Measurements from ENCODE around the gene NPHP4. TPM values are rescaled to one million over a fixed set of nuclear protein-coding genes. Genes with fewer than 3 reads are reported as not detected.

NPHP4 gene
- polyA plus RNA-seq, 4 donors = 1.4 to 10.0 (median 2.8) TPM

DNA sequence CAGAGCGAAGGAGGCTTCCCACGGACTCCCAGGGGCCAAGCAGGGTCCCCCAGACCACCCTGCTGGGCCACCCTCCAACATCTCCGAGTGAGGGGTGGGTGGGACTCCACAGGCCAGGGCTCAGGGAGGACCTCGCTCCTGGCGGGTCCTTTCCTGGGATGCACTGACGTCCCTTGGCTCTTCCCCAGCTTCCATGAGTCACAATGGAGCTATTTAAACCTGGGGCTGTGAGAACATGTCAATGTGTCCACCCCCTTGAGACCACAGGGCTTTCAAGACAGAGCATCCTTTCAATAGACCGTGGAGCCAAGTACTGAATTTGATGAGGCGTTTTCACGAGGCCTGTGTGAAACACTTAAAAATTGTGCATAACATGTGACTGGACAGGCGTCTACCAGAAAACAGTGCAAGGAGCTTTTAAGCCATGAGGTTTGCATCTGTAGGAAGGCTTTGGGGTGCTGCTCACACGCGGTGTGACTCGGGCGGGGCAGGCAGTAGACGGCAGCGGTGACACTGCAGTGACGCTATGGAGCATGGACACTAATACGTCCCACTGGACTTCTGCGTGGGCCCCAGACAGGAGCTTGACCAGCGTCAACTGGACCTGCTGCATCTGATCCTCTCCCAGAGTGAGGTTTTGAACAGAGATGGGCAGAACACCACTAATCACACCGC is 24.1 kb upstream of the NPHP4 start:
- 81 to 87% (median 86%) methylated on average over 21 of the region's 21 CpGs for WGBS, 3 donors
- no peak for FAIRE-seq
- no peaks in the 10 kb centered on the region for H3K27me3 ChIP-seq (ENCODE audit: control insufficient read depth in 3 of 3, insufficient read depth in 3 of 3, low read length in 3 of 3)
- H3K4me3 ChIP-seq (ENCODE audit: low read depth in 1 of 3, low read length in 3 of 3) = no peak overlapping the region
- no peaks in the 10 kb centered on the region for H3K36me3 ChIP-seq (ENCODE audit: control insufficient read depth in 3 of 3, insufficient read depth in 2 of 3, low read depth in 1 of 3, low read length in 3 of 3)
- no peak for DNase-seq
- no peaks in the 10 kb centered on the region for H3K9me3 ChIP-seq (ENCODE audit: control insufficient read depth in 2 of 2, insufficient read depth in 1 of 2, low read depth in 1 of 2, low read length in 1 of 2)
- H3K4me1 ChIP-seq (ENCODE audit: control insufficient read depth in 3 of 3, insufficient read depth in 2 of 3, low read depth in 1 of 3, low read length in 2 of 3) = no peaks in the 10 kb centered on the region
- H3K27ac ChIP-seq (ENCODE audit: low read depth in 1 of 3, low read length in 2 of 3) = no peak overlapping the region

DNA sequence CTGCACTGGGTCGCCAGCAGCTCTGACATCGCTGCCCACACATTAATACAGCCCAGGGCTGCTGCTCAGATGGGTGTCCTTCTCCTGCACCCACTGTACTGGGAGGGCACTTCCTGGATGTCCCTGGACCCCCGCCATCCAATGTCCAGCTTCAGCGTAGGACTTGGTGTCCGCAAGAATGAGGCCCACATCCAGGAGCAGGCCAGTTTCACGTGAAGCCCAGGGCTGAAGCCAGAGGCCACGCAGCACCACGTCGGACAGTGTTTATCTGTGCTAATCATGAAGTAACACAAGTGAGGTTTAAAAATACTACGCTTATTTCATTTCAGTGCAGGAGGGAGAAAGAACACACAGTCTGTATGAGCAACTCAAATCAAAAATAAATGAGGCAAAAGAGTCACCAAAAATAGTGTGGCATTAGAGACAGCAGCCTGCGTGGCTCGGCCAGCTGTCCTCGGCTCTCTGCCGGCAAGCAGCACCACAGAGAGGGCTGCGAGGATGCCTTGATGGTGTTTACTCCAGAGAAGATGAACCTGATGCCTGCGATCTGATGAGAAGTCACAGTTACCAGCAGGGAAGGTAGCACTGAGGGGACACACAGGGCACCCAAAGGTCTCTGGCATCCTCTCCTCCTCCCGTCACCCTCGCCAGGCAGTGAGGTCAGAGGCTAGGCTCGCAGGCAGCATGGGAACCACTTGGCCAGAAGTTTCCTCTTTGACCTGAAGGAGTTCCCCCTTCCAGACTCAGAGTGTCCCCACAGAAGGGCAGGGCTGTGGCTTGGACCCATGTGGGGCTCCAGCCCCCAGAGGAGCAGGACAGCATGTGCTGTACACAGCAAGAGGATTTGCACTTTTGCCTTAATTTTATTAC is 22.1 kb upstream of the NPHP4 start:
- H3K27ac ChIP-seq (ENCODE audit: low read depth in 1 of 3, low read length in 2 of 3) = no peak overlapping the region
- WGBS, 3 donors = 84 to 88% (median 88%) methylated on average over 19 of the region's 19 CpGs
- H3K4me3 ChIP-seq (ENCODE audit: low read depth in 1 of 3, low read length in 3 of 3) = no peak overlapping the region
- DNase-seq (no peak), FAIRE-seq (no peak)
- no peaks in the 10 kb centered on the region for H3K27me3 ChIP-seq (ENCODE audit: control insufficient read depth in 3 of 3, insufficient read depth in 3 of 3, low read length in 3 of 3)
- no peaks in the 10 kb centered on the region for H3K36me3 ChIP-seq (ENCODE audit: control insufficient read depth in 3 of 3, insufficient read depth in 2 of 3, low read depth in 1 of 3, low read length in 3 of 3)
- H3K4me1 ChIP-seq (ENCODE audit: control insufficient read depth in 3 of 3, insufficient read depth in 2 of 3, low read depth in 1 of 3, low read length in 2 of 3) = peaks cover 0 to 7% (median 0%) of the 10 kb centered on the region in 3 donors
- H3K9me3 ChIP-seq (ENCODE audit: control insufficient read depth in 2 of 2, insufficient read depth in 1 of 2, low read depth in 1 of 2, low read length in 1 of 2) = no peaks in the 10 kb centered on the region

DNA sequence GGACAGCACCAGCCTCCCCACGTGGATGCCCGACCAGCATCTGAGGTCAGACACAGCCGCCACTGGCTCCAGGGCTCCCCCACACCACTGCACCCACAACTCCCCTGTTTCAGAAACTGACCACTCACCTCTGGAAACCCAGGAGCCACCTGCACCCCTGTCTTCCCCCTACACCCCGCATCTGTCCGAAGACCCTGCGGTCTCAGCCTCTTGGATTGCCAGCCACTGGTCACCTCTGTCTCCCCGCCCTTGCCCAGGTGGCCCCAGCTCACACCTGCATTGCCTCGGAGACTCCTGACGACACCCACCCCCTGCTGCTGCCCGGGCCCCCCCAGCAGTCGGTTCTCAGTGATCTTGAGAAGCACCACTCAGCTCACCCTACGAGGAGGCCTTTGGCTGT is 21.3 kb upstream of the NPHP4 start:
- H3K4me3 ChIP-seq (ENCODE audit: low read depth in 1 of 3, low read length in 3 of 3) = no peak overlapping the region
- H3K36me3 ChIP-seq (ENCODE audit: control insufficient read depth in 3 of 3, insufficient read depth in 2 of 3, low read depth in 1 of 3, low read length in 3 of 3) = no peaks in the 10 kb centered on the region
- no peaks in the 10 kb centered on the region for H3K9me3 ChIP-seq (ENCODE audit: control insufficient read depth in 2 of 2, insufficient read depth in 1 of 2, low read depth in 1 of 2, low read length in 1 of 2)
- H3K4me1 ChIP-seq (ENCODE audit: control insufficient read depth in 3 of 3, insufficient read depth in 2 of 3, low read depth in 1 of 3, low read length in 2 of 3) = peaks cover 0 to 16% (median 0%) of the 10 kb centered on the region in 3 donors
- no peak overlapping the region for H3K27ac ChIP-seq (ENCODE audit: low read depth in 1 of 3, low read length in 2 of 3)
- H3K27me3 ChIP-seq (ENCODE audit: control insufficient read depth in 3 of 3, insufficient read depth in 3 of 3, low read length in 3 of 3) = no peaks in the 10 kb centered on the region
- no peak for FAIRE-seq
- no peak for DNase-seq
- WGBS, 3 donors = 82 to 91% (median 83%) methylated on average over 12 of the region's 12 CpGs

DNA sequence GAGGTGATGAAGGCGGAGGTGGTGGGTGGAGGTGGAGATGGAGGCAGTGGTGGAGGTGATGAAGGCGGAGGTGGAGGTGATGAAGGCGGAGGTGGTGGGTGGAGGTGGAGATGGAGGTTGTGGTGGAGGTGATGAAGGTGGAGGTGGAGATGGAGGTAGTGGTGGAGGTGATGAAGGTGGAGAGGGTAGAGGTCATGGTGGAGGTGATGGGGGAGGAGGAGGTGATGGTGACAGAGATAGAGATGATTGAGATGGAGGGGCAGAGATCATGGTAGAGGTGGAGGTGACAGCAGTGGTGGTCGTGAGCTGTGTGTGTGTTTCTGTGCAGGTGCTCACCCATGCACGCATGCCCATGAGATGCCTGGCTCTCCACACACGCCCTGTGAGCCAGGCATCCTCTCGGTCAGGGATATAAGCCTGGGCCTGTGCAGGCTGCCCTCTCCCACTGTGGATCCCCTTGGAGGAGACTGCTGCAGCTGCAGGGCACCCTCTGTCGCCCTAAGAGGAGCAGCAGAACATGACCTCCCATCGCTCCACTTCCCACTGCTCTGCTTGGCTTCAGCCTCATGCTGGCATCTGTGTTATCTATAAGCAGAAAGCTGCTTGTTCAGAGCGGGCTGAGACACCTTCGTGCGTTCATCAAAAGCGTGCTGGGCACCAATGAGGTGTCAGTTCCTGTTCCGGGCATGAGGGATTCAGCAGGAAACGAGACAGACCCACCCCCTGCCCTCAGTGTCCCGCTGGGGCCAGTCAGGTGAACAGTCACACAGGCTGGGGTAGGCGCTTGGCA is 20.5 kb upstream of the NPHP4 start:
- no peak overlapping the region for H3K4me3 ChIP-seq (ENCODE audit: low read depth in 1 of 3, low read length in 3 of 3)
- no peak overlapping the region for H3K27ac ChIP-seq (ENCODE audit: low read depth in 1 of 3, low read length in 2 of 3)
- no peaks in the 10 kb centered on the region for H3K27me3 ChIP-seq (ENCODE audit: control insufficient read depth in 3 of 3, insufficient read depth in 3 of 3, low read length in 3 of 3)
- DNase-seq = no peak
- H3K9me3 ChIP-seq (ENCODE audit: control insufficient read depth in 2 of 2, insufficient read depth in 1 of 2, low read depth in 1 of 2, low read length in 1 of 2) = no peaks in the 10 kb centered on the region
- FAIRE-seq = no peak
- WGBS, 3 donors = 76 to 86% (median 77%) methylated on average over 16 to 17 of the region's 17 CpGs
- H3K36me3 ChIP-seq (ENCODE audit: control insufficient read depth in 3 of 3, insufficient read depth in 2 of 3, low read depth in 1 of 3, low read length in 3 of 3) = no peaks in the 10 kb centered on the region
- peaks cover 0 to 18% (median 0%) of the 10 kb centered on the region in 3 donors for H3K4me1 ChIP-seq (ENCODE audit: control insufficient read depth in 3 of 3, insufficient read depth in 2 of 3, low read depth in 1 of 3, low read length in 2 of 3)

DNA sequence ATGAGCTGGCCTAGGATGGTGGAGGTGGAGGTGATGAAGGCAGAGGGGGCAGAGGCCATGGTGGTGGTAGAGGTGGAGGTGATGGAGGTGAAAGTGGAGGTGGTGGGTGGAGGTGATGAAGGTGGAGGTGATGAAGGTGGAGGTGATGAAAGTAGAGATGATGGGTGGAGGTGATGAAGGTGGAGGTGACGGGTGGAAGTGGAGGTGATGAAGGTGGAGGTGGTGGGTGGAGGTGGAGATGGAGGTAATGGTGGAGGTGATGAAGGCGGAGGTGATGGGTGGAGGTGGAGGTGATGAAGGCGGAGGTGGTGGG is 19.7 kb upstream of the NPHP4 start:
- H3K9me3 ChIP-seq (ENCODE audit: control insufficient read depth in 2 of 2, insufficient read depth in 1 of 2, low read depth in 1 of 2, low read length in 1 of 2) = no peaks in the 10 kb centered on the region
- H3K4me1 ChIP-seq (ENCODE audit: control insufficient read depth in 3 of 3, insufficient read depth in 2 of 3, low read depth in 1 of 3, low read length in 2 of 3) = peaks cover 0 to 25% (median 0%) of the 10 kb centered on the region in 3 donors
- WGBS, 3 donors = 93 to 97% (median 93%) methylated on average over 3 of the region's 3 CpGs
- no peak overlapping the region for H3K27ac ChIP-seq (ENCODE audit: low read depth in 1 of 3, low read length in 2 of 3)
- FAIRE-seq (no peak), DNase-seq (no peak)
- H3K4me3 ChIP-seq (ENCODE audit: low read depth in 1 of 3, low read length in 3 of 3) = no peak overlapping the region
- no peaks in the 10 kb centered on the region for H3K27me3 ChIP-seq (ENCODE audit: control insufficient read depth in 3 of 3, insufficient read depth in 3 of 3, low read length in 3 of 3)
- no peaks in the 10 kb centered on the region for H3K36me3 ChIP-seq (ENCODE audit: control insufficient read depth in 3 of 3, insufficient read depth in 2 of 3, low read depth in 1 of 3, low read length in 3 of 3)

DNA sequence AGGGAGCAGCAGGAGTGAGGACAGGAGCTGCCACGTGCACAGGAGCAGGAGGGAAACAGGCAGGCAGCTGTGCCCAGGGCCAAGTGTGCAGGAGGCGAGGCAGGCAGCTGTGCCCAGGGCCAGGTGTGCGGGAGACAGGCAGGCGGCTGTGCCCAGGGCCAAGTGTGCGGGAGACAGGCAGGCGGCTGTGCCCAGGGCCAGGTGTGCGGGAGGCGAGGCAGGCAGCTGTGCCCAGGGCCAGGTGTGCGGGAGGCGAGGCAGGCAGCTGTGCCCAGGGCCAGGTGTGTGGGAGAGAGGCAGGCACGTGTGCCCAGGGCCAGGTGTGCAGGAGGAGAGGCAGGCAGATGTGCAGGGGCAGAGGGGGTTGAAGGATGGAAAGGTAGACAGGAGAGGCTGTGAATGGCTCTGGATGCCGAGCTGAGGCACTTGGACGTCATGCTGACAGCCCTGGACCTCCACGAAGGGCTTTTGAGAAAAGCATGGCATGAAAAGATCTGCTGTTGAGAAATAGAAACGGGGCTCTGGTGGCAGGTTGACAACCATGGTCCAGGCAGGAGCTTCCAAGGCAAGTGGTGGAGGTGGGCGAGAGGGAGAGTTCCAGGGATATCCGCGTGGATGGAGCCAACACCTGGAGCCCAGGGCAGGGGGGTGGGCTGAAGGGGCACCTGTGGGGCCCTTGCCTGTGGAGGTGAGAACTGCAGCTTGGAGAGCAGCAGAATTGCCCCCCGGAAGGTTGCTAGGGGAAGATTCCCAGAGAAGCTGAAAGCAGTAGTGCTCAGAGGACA is 19.1 kb upstream of the NPHP4 start:
- H3K9me3 ChIP-seq (ENCODE audit: control insufficient read depth in 2 of 2, insufficient read depth in 1 of 2, low read depth in 1 of 2, low read length in 1 of 2) = no peaks in the 10 kb centered on the region
- peaks cover 0 to 25% (median 0%) of the 10 kb centered on the region in 3 donors for H3K4me1 ChIP-seq (ENCODE audit: control insufficient read depth in 3 of 3, insufficient read depth in 2 of 3, low read depth in 1 of 3, low read length in 2 of 3)
- FAIRE-seq (no peak), DNase-seq (no peak)
- no peak overlapping the region for H3K4me3 ChIP-seq (ENCODE audit: low read depth in 1 of 3, low read length in 3 of 3)
- WGBS, 3 donors = 50 to 77% (median 54%) methylated on average over 19 of the region's 19 CpGs
- H3K36me3 ChIP-seq (ENCODE audit: control insufficient read depth in 3 of 3, insufficient read depth in 2 of 3, low read depth in 1 of 3, low read length in 3 of 3) = no peaks in the 10 kb centered on the region
- no peaks in the 10 kb centered on the region for H3K27me3 ChIP-seq (ENCODE audit: control insufficient read depth in 3 of 3, insufficient read depth in 3 of 3, low read length in 3 of 3)
- no peak overlapping the region for H3K27ac ChIP-seq (ENCODE audit: low read depth in 1 of 3, low read length in 2 of 3)

DNA sequence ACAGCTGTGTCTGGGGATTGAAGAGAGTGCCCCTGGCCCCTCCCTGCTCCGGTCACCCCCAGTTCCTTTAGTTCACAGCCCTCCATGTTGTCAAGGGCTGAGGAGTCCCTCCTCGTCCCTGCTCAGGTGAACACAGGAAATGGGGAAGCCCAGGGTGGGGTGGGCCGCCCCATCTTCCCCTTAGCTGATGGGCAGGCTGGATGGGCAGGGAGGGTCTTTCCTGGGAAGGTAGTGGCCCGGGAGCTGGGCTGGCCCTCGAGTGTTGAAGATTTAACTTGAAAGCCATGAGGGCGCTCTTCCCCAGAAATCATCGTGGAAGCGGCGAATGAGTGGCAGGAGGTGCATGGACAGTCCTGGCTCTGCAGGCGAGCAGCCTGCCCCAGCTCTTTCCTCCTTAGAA is 18.3 kb upstream of the NPHP4 start:
- FAIRE-seq = no peak
- peaks cover 0 to 25% (median 0%) of the 10 kb centered on the region in 3 donors for H3K4me1 ChIP-seq (ENCODE audit: control insufficient read depth in 3 of 3, insufficient read depth in 2 of 3, low read depth in 1 of 3, low read length in 2 of 3)
- peak overlapping the region in 1 of 3 donors; percentile 67 for H3K27ac ChIP-seq (ENCODE audit: low read depth in 1 of 3, low read length in 2 of 3)
- no peaks in the 10 kb centered on the region for H3K36me3 ChIP-seq (ENCODE audit: control insufficient read depth in 3 of 3, insufficient read depth in 2 of 3, low read depth in 1 of 3, low read length in 3 of 3)
- no peak for DNase-seq
- 83 to 88% (median 83%) methylated on average over 10 of the region's 10 CpGs for WGBS, 3 donors
- H3K4me3 ChIP-seq (ENCODE audit: low read depth in 1 of 3, low read length in 3 of 3) = no peak overlapping the region
- H3K27me3 ChIP-seq (ENCODE audit: control insufficient read depth in 3 of 3, insufficient read depth in 3 of 3, low read length in 3 of 3) = no peaks in the 10 kb centered on the region
- H3K9me3 ChIP-seq (ENCODE audit: control insufficient read depth in 2 of 2, insufficient read depth in 1 of 2, low read depth in 1 of 2, low read length in 1 of 2) = no peaks in the 10 kb centered on the region

All from small intestine (tissue), 7 donors.